Activated CD4-positive, alpha-beta T cell treated with anti-CD3 and anti-CD28 coated beads, Interleukin-2, amount 10 ng/mL, durations not matched to agents 7 days and 5 days (primary cell): ENCODE measurements around the gene NCAPD3. TPM values are rescaled to one million over a fixed set of nuclear protein-coding genes. Genes with fewer than 3 reads are reported as not detected.
A peak's percentile ranks its signal among the peaks of the same experiment; 100 is the strongest.

Experiments
- CTCF ChIA-PET: fragments of 350-600 bp; sonication (Branson Sonifier 250); formaldehyde crosslinking; loops from one replicate; lab custom pipeline; 2021; ENCODE audit warnings: antibody characterized with exemption; lab: Charles Lee
- POLR2A ChIA-PET: fragments of 350-600 bp; sonication (Branson Sonifier 250); formaldehyde crosslinking; loops from one replicate; lab custom pipeline; 2021; ENCODE audit warnings: antibody characterized with exemption; lab: Charles Lee
- DNase-seq: peaks from one replicate; pipeline ENCODE4 v3.0.0-alpha.2; 2020
- H3K27ac Mint-ChIP-seq: one replicate; pipeline ENCODE4 v1.8.0; 2021; ENCODE audit warnings: mild to moderate bottlenecking, moderate library complexity, mixed read lengths
- H3K27me3 Mint-ChIP-seq: one replicate; pipeline ENCODE4 v1.8.0; 2021; ENCODE audit warnings: mixed read lengths
- H3K36me3 Mint-ChIP-seq: one replicate; pipeline ENCODE4 v1.8.0; 2021; ENCODE audit warnings: low read depth, mixed read lengths
- H3K4me1 Mint-ChIP-seq: one replicate; pipeline ENCODE4 v1.8.0; 2021; ENCODE audit warnings: mixed read lengths
- H3K4me3 Mint-ChIP-seq: one replicate; pipeline ENCODE4 v1.8.0; 2021; ENCODE audit warnings: mild to moderate bottlenecking, moderate library complexity, mixed read lengths
- H3K9me3 Mint-ChIP-seq: one replicate; pipeline ENCODE4 v1.8.0; 2021; ENCODE audit warnings: mixed read lengths
- total RNA-seq, 2 experiments: library from RNA; stranded (reverse); gene quantifications; one replicate each; pipeline ENCODE4 v1.2.3, GENCODE V29; 2021

Gene NCAPD3
- total RNA-seq, 2 experiments from 2014 or later: 118 to 125 TPM

- ChIA-PET POLR2A (no interaction called here), CTCF (interaction anchor here (2.0 to 2.1 kb wide), 2 partner anchors 10 to 12 kb away, joined by 5 to 6 read pairs; no protein-coding TSS in a partner anchor)
- no peak overlapping the region for H3K4me3 Mint-ChIP-seq
- H3K27me3 Mint-ChIP-seq: no peaks in the 10 kb centered on the region
- no peaks in the 10 kb centered on the region for H3K9me3 Mint-ChIP-seq
- peaks cover 28% of the 10 kb centered on the region for H3K36me3 Mint-ChIP-seq
- peaks cover 29% of the 10 kb centered on the region for H3K4me1 Mint-ChIP-seq
- no peak for DNase-seq
- H3K27ac Mint-ChIP-seq: no peak overlapping the region
Observed at GRCh38 chr11:134250246-134250645, 26.5 kb upstream of the NCAPD3 start.

GRCh38 chr11:134248910-134249480 is 25.2 kb upstream of the NCAPD3 start:
- no peaks in the 10 kb centered on the region for H3K27me3 Mint-ChIP-seq
- POLR2A ChIA-PET: no interaction called here
- DNase-seq: no peak
- CTCF ChIA-PET: interaction anchor here (0.8 to 2.0 kb wide), 6 partner anchors 8 to 27 kb away, joined by 3 to 8 read pairs (median 4); partner anchors contain the start of gene GLB1L3
- no peak overlapping the region for H3K4me3 Mint-ChIP-seq
- H3K4me1 Mint-ChIP-seq: peaks cover 20% of the 10 kb centered on the region
- peak overlapping the region; percentile 10 for H3K27ac Mint-ChIP-seq
- H3K9me3 Mint-ChIP-seq: no peaks in the 10 kb centered on the region
- peaks cover 37% of the 10 kb centered on the region for H3K36me3 Mint-ChIP-seq

- no peak overlapping the region for H3K4me3 Mint-ChIP-seq
- peaks cover 47% of the 10 kb centered on the region for H3K36me3 Mint-ChIP-seq
- POLR2A ChIA-PET: no interaction called here
- CTCF ChIA-PET: no interaction called here
- DNase-seq: no peak
- H3K4me1 Mint-ChIP-seq: peaks cover 11% of the 10 kb centered on the region
- H3K27me3 Mint-ChIP-seq: no peaks in the 10 kb centered on the region
- H3K27ac Mint-ChIP-seq: no peak overlapping the region
- H3K9me3 Mint-ChIP-seq: no peaks in the 10 kb centered on the region
Observed at GRCh38 chr11:134246678-134247077, 22.9 kb upstream of the NCAPD3 start.

- Mint-ChIP-seq H3K36me3 (peaks cover 44% of the 10 kb centered on the region), H3K27me3 (no peaks in the 10 kb centered on the region), H3K4me3 (no peak overlapping the region), H3K4me1 (peaks cover 8% of the 10 kb centered on the region), H3K27ac (no peak overlapping the region), H3K9me3 (no peaks in the 10 kb centered on the region)
- ChIA-PET CTCF (no interaction called here), POLR2A (no interaction called here)
- no peak for DNase-seq
Observed at GRCh38 chr11:134246100-134246499, 22.3 kb upstream of the NCAPD3 start.

- ChIA-PET CTCF (interaction anchor here (0.9 to 2.6 kb wide), 6 partner anchors 11 to 31 kb away, joined by 3 to 16 read pairs (median 8); partner anchors contain the start of genes GLB1L3, NCAPD3 and VPS26B), POLR2A (no interaction called here)
- H3K9me3 Mint-ChIP-seq: no peaks in the 10 kb centered on the region
- H3K27me3 Mint-ChIP-seq: no peaks in the 10 kb centered on the region
- H3K36me3 Mint-ChIP-seq: peaks cover 43% of the 10 kb centered on the region
- H3K27ac Mint-ChIP-seq: no peak overlapping the region
- H3K4me1 Mint-ChIP-seq: peaks cover 8% of the 10 kb centered on the region
- H3K4me3 Mint-ChIP-seq: no peak overlapping the region
- DNase-seq: no peak
Observed at GRCh38 chr11:134245434-134245833, 21.7 kb upstream of the NCAPD3 start.

GRCh38 chr11:134244593-134244992 is 20.8 kb upstream of the NCAPD3 start:
- ChIA-PET POLR2A (no interaction called here), CTCF (interaction anchor here (0.9 to 2.6 kb wide), 6 partner anchors 10 to 31 kb away, joined by 3 to 16 read pairs (median 8); partner anchors contain the start of genes GLB1L3, NCAPD3 and VPS26B)
- H3K4me1 Mint-ChIP-seq: peaks cover 8% of the 10 kb centered on the region
- H3K9me3 Mint-ChIP-seq: no peaks in the 10 kb centered on the region
- peak; percentile 40 for DNase-seq
- peak overlapping the region; percentile 47 for H3K27ac Mint-ChIP-seq
- peaks cover 48% of the 10 kb centered on the region for H3K36me3 Mint-ChIP-seq
- H3K27me3 Mint-ChIP-seq: no peaks in the 10 kb centered on the region
- no peak overlapping the region for H3K4me3 Mint-ChIP-seq

GRCh38 chr11:134243913-134244312 is 20.1 kb upstream of the NCAPD3 start:
- H3K27me3 Mint-ChIP-seq: no peaks in the 10 kb centered on the region
- H3K9me3 Mint-ChIP-seq: no peaks in the 10 kb centered on the region
- H3K36me3 Mint-ChIP-seq: peaks cover 49% of the 10 kb centered on the region
- ChIA-PET CTCF (interaction anchor here (0.9 to 2.6 kb wide), 6 partner anchors 9 to 32 kb away, joined by 3 to 16 read pairs (median 8); partner anchors contain the start of genes GLB1L3, NCAPD3 and VPS26B), POLR2A (no interaction called here)
- H3K4me1 Mint-ChIP-seq: peaks cover 3% of the 10 kb centered on the region
- H3K4me3 Mint-ChIP-seq: no peak overlapping the region
- no peak for DNase-seq
- no peak overlapping the region for H3K27ac Mint-ChIP-seq

GRCh38 chr11:134242376-134242775 is 18.6 kb upstream of the NCAPD3 start:
- POLR2A ChIA-PET: no interaction called here
- peaks cover 43% of the 10 kb centered on the region for H3K36me3 Mint-ChIP-seq

GRCh38 chr11:134240592-134240991 is 16.8 kb upstream of the NCAPD3 start:
- Mint-ChIP-seq H3K36me3 (peaks cover 42% of the 10 kb centered on the region), H3K27me3 (no peaks in the 10 kb centered on the region), H3K4me1 (no peaks in the 10 kb centered on the region), H3K27ac (no peak overlapping the region), H3K4me3 (no peak overlapping the region), H3K9me3 (no peaks in the 10 kb centered on the region)
- POLR2A ChIA-PET: no interaction called here
- CTCF ChIA-PET: interaction anchor here (1.0 to 2.1 kb wide), 3 partner anchors 9 to 36 kb away, joined by 3 to 6 read pairs (median 6); partner anchors contain the start of genes ACAD8, GLB1L3 and THYN1
- DNase-seq: no peak

More at GRCh38 chr11:134242376-134242775, 18.6 kb upstream of the NCAPD3 start:
- no peaks in the 10 kb centered on the region for H3K4me1 Mint-ChIP-seq
- CTCF ChIA-PET: interaction anchor here (2.1 kb wide), 1 partner anchor 10 kb away, joined by 6 read pairs; the partner anchor contains the start of genes ACAD8 and THYN1
- H3K9me3 Mint-ChIP-seq: no peaks in the 10 kb centered on the region
- H3K27ac Mint-ChIP-seq: no peak overlapping the region
- H3K27me3 Mint-ChIP-seq: no peaks in the 10 kb centered on the region
- H3K4me3 Mint-ChIP-seq: no peak overlapping the region
- no peak for DNase-seq

GRCh38 chr11:134238956-134239355 is 15.2 kb upstream of the NCAPD3 start:
- Mint-ChIP-seq H3K36me3 (peaks cover 39% of the 10 kb centered on the region), H3K9me3 (no peaks in the 10 kb centered on the region), H3K4me3 (no peak overlapping the region), H3K27me3 (no peaks in the 10 kb centered on the region), H3K4me1 (no peaks in the 10 kb centered on the region), H3K27ac (no peak overlapping the region)
- POLR2A ChIA-PET: no interaction called here
- no peak for DNase-seq
- CTCF ChIA-PET: no interaction called here

GRCh38 chr11:134237557-134237922 is 13.8 kb upstream of the NCAPD3 start:
- POLR2A ChIA-PET: no interaction called here
- Mint-ChIP-seq H3K9me3 (no peaks in the 10 kb centered on the region), H3K27ac (peak overlapping the region; percentile 9), H3K36me3 (peaks cover 30% of the 10 kb centered on the region), H3K27me3 (no peaks in the 10 kb centered on the region), H3K4me1 (peaks cover 5% of the 10 kb centered on the region), H3K4me3 (no peak overlapping the region)
- CTCF ChIA-PET: no interaction called here
- DNase-seq: no peak

- Mint-ChIP-seq H3K27me3 (no peaks in the 10 kb centered on the region), H3K36me3 (peaks cover 30% of the 10 kb centered on the region), H3K4me1 (peaks cover 11% of the 10 kb centered on the region), H3K27ac (peak overlapping the region; percentile 9), H3K9me3 (no peaks in the 10 kb centered on the region), H3K4me3 (no peak overlapping the region)
- ChIA-PET POLR2A (no interaction called here), CTCF (no interaction called here)
- no peak for DNase-seq
Observed at GRCh38 chr11:134236834-134237556, 13.2 kb upstream of the NCAPD3 start.

- DNase-seq: no peak
- no peaks in the 10 kb centered on the region for H3K9me3 Mint-ChIP-seq
- H3K4me1 Mint-ChIP-seq: peaks cover 24% of the 10 kb centered on the region
- H3K36me3 Mint-ChIP-seq: peaks cover 33% of the 10 kb centered on the region
- H3K27ac Mint-ChIP-seq: no peak overlapping the region
- H3K27me3 Mint-ChIP-seq: no peaks in the 10 kb centered on the region
- POLR2A ChIA-PET: no interaction called here
- H3K4me3 Mint-ChIP-seq: no peak overlapping the region
- CTCF ChIA-PET: interaction anchor here (2.7 kb wide), 1 partner anchor 9 kb away, joined by 16 read pairs; no protein-coding TSS in a partner anchor
Observed at GRCh38 chr11:134235399-134235798, 11.6 kb upstream of the NCAPD3 start.
